Liver (tissue), 9 donors: ENCODE results near the gene NCSTN. TPM values are rescaled to one million over a fixed set of nuclear protein-coding genes. Genes with fewer than 3 reads are reported as not detected.

Experiments
- DNase-seq: peaks from one replicate; pipeline ENCODE4 v3.0.0-alpha.2; 2017; ENCODE audit warnings: low spot score
- H3K27ac ChIP-seq, 2 donors: one replicate each; pipeline ENCODE4 v1.7.0; 2013; ENCODE audit warnings: inconsistent platforms in 2 of 2, low read length in 2 of 2, control low read depth in 1 of 2, low read depth in 1 of 2, mild to moderate bottlenecking in 1 of 2
- H3K27me3 ChIP-seq, 4 donors: one replicate each; pipeline versions ENCODE4 v1.6.1 to v1.7.0; 2013; ENCODE audit warnings: low read length in 3 of 4, inconsistent platforms in 1 of 4, mild to moderate bottlenecking in 1 of 4, moderate library complexity in 1 of 4; ENCODE audit not compliant: control insufficient read depth in 4 of 4, insufficient read depth in 4 of 4
- H3K36me3 ChIP-seq, 4 donors: one replicate each; pipeline versions ENCODE4 v1.6.1 to v1.7.0; 2013; ENCODE audit warnings: low read length in 3 of 4, mild to moderate bottlenecking in 3 of 4, low read depth in 1 of 4, moderate library complexity in 1 of 4; ENCODE audit not compliant: control insufficient read depth in 4 of 4, insufficient read depth in 3 of 4
- H3K4me1 ChIP-seq, 4 donors: one replicate each; pipeline versions ENCODE4 v1.6.1 to v1.7.0; 2013; ENCODE audit warnings: low read length in 3 of 4, mild to moderate bottlenecking in 3 of 4, moderate library complexity in 1 of 4; ENCODE audit not compliant: control insufficient read depth in 4 of 4, insufficient read depth in 4 of 4
- H3K4me3 ChIP-seq, 3 donors: one replicate each; pipeline versions ENCODE4 v1.6.1 to v1.7.0; 2013; ENCODE audit warnings: low read length in 3 of 3, control low read depth in 1 of 3, low read depth in 1 of 3, mild to moderate bottlenecking in 1 of 3
- H3K9ac ChIP-seq, 2 donors: one replicate each; pipeline ENCODE4 v1.7.0; 2013; ENCODE audit warnings: low read length in 2 of 2, mild to moderate bottlenecking in 2 of 2, moderate library complexity in 2 of 2, control low read depth in 1 of 2, low read depth in 1 of 2
- H3K9me3 ChIP-seq, 4 donors: one replicate each; pipeline versions ENCODE4 v1.6.1 to v1.7.0; 2013; ENCODE audit warnings: low read length in 3 of 4; ENCODE audit not compliant: control insufficient read depth in 4 of 4
- EGR1 ChIP-seq, 2 donors: IDR thresholded peaks; 2 replicates each; pipeline ENCODE4 v1.6.1; 2016 to 2018; ENCODE audit warnings: antibody characterized with exemption in 2 of 2, low read depth in 2 of 2
- FOXA1 ChIP-seq: IDR thresholded peaks from 2 replicates; pipeline ENCODE4 v1.6.1; 2016; ENCODE audit warnings: antibody characterized with exemption
- FOXA2 ChIP-seq: IDR thresholded peaks from 2 replicates; pipeline ENCODE4 v1.6.1; 2016; ENCODE audit warnings: antibody characterized with exemption
- GABPA ChIP-seq, 2 donors: IDR thresholded peaks in 1 of 2; conservative IDR thresholded peaks in 1 of 2; 2 replicates each; pipeline ENCODE4 v1.6.1; 2016; ENCODE audit warnings: antibody characterized with exemption in 2 of 2, mild to moderate bottlenecking in 1 of 2, moderate library complexity in 1 of 2
- HNF4A ChIP-seq, 2 donors: conservative IDR thresholded peaks; 2 replicates each; pipeline ENCODE4 v1.6.1; 2016; ENCODE audit warnings: antibody characterized with exemption in 2 of 2, mild to moderate bottlenecking in 2 of 2
- HNF4G ChIP-seq: IDR thresholded peaks from 2 replicates; pipeline ENCODE4 v1.6.1; 2016; ENCODE audit warnings: antibody characterized with exemption
- JUND ChIP-seq, 2 donors: IDR thresholded peaks; 2 replicates each; pipeline ENCODE4 v1.6.1; 2016; ENCODE audit warnings: antibody characterized with exemption in 2 of 2
- NR2F2 ChIP-seq: IDR thresholded peaks from 2 replicates; pipeline ENCODE4 v1.6.1; 2016; ENCODE audit warnings: antibody characterized with exemption
- RAD21 ChIP-seq, 2 donors: IDR thresholded peaks; 2 replicates each; pipeline ENCODE4 v1.6.1; 2016; ENCODE audit warnings: antibody characterized with exemption in 2 of 2, mild to moderate bottlenecking in 2 of 2
- RXRA ChIP-seq, 2 donors: IDR thresholded peaks; 2 replicates each; pipeline ENCODE4 v1.6.1; 2017 to 2018; ENCODE audit warnings: antibody characterized with exemption in 2 of 2, mild to moderate bottlenecking in 1 of 2
- TAF1 ChIP-seq: conservative IDR thresholded peaks from 2 replicates; pipeline ENCODE4 v1.6.1; 2016; ENCODE audit warnings: antibody characterized with exemption, mild to moderate bottlenecking
- YY1 ChIP-seq: IDR thresholded peaks from 2 replicates; pipeline ENCODE4 v1.6.1; 2016; ENCODE audit warnings: antibody characterized with exemption, mild to moderate bottlenecking
- WGBS: extraction: QIAGEN DNeasy Blood & Tissue Kit; methylation state at CpG from one replicate; pipeline ENCODE4 v1.1.7; 2013; 5-methylcytosine and 5-hydroxymethylcytosine counted together
- polyA plus RNA-seq, 2 donors: library from polyadenylated mRNA; stranded (reverse) in 1 of 2; unstranded in 1 of 2; fragments of 200-250 nt in 1 of 2; fragments of >200 nt in 1 of 2; fragmentation: Nextera tagmentation in 1 of 2; extraction: Ambion mirVana in 1 of 2; gene quantifications; one replicate each; pipeline versions ENCODE4 v1.2.1 to v1.2.3, GENCODE V29; 2013 to 2015
- total RNA-seq, 2 donors: library from RNA; depleted of rRNA; stranded (reverse); fragments of >200 nt; gene quantifications; one replicate each; pipeline ENCODE4 v1.2.3, GENCODE V29; 2014
- TF ChIP-seq, protein P1 (sequence below): IDR thresholded peaks from 2 replicates; pipeline ENCODE4 v1.6.1; 2016; ENCODE audit warnings: antibody characterized with exemption
- TF ChIP-seq, protein P2 (sequence below): IDR thresholded peaks from 2 replicates; pipeline ENCODE4 v1.6.1; 2016; ENCODE audit warnings: antibody characterized with exemption
- TF ChIP-seq, protein P3 (sequence below): IDR thresholded peaks from 2 replicates; pipeline ENCODE4 v1.6.1; 2016; ENCODE audit warnings: antibody characterized with exemption, mild to moderate bottlenecking
- TF ChIP-seq, protein P4 (sequence below): IDR thresholded peaks from 2 replicates; pipeline ENCODE4 v1.6.1; 2016; ENCODE audit warnings: antibody characterized with exemption
- TF ChIP-seq, protein P5 (sequence below): fragments of 150-350 bp; IDR thresholded peaks from 2 replicates; pipeline ENCODE4 v1.5.1; 2017; ENCODE audit warnings: improper control_type of control experiment, low read depth, low read length; ENCODE audit not compliant: missing input control
- donor health status: healthy.
- donor health status: healthy.
- donor health status: healthy.
- donor health status: healthy.
- donor health status: healthy.

The NCSTN gene
- total and polyA plus RNA-seq, 4 donors: 32.2 to 44.6 (median 37.5) TPM

DNA sequence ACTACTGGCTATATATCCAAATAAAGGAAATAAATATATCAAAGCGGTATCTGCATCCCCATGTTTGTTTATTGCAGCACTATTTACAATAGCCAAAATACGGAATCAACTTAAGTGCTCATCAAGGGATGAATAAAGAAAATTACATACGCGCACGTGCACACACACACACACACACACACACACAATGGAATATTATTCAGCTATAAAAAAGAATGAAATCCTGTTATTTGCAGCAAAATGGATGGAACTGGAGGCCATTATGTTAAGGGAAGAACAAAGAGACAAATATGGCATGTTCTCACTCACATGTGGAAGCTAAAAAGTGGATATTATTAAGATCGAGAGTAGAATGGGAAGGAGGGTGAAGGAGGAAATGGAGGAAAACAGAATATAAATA is 20.4 kb upstream of the NCSTN start:
- Histone ChIP-seq H3K4me1 (no peaks in the 10 kb centered on the region), H3K36me3 (peaks cover 18 to 61% (median 51%) of the 10 kb centered on the region in 4 donors), H3K9me3 (no peaks in the 10 kb centered on the region), H3K4me3 (no peak overlapping the region), H3K9ac (no peak overlapping the region), H3K27me3 (no peaks in the 10 kb centered on the region), H3K27ac (no peak overlapping the region)
- 95% methylated on average over 6 of the region's 6 CpGs for WGBS
- DNase-seq: no peak
- TF ChIP-seq HNF4G (no peak), FOXA2 (no peak), GABPA (IDR thresholded peaks at IDR 0.05 in 1 of 2, conservative IDR thresholded peaks at IDR 0.05 in 1 of 2) (no peak), JUND (IDR thresholded peaks at IDR 0.05) (no peak), NR2F2 (no peak), EGR1 (IDR thresholded peaks at IDR 0.05; ENCODE audit: low read depth in 2 of 2) (no peak), FOXA1 (no peak), RXRA (IDR thresholded peaks at IDR 0.05) (no peak), TAF1 (no peak), RAD21 (IDR thresholded peaks at IDR 0.05) (no peak), YY1 (no peak)
- TF ChIP-seq, protein P1, sequence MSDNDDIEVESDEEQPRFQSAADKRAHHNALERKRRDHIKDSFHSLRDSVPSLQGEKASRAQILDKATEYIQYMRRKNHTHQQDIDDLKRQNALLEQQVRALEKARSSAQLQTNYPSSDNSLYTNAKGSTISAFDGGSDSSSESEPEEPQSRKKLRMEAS: no peak
- TF ChIP-seq, protein P2, sequence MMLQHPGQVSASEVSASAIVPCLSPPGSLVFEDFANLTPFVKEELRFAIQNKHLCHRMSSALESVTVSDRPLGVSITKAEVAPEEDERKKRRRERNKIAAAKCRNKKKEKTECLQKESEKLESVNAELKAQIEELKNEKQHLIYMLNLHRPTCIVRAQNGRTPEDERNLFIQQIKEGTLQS: no peak
- TF ChIP-seq, protein P3, sequence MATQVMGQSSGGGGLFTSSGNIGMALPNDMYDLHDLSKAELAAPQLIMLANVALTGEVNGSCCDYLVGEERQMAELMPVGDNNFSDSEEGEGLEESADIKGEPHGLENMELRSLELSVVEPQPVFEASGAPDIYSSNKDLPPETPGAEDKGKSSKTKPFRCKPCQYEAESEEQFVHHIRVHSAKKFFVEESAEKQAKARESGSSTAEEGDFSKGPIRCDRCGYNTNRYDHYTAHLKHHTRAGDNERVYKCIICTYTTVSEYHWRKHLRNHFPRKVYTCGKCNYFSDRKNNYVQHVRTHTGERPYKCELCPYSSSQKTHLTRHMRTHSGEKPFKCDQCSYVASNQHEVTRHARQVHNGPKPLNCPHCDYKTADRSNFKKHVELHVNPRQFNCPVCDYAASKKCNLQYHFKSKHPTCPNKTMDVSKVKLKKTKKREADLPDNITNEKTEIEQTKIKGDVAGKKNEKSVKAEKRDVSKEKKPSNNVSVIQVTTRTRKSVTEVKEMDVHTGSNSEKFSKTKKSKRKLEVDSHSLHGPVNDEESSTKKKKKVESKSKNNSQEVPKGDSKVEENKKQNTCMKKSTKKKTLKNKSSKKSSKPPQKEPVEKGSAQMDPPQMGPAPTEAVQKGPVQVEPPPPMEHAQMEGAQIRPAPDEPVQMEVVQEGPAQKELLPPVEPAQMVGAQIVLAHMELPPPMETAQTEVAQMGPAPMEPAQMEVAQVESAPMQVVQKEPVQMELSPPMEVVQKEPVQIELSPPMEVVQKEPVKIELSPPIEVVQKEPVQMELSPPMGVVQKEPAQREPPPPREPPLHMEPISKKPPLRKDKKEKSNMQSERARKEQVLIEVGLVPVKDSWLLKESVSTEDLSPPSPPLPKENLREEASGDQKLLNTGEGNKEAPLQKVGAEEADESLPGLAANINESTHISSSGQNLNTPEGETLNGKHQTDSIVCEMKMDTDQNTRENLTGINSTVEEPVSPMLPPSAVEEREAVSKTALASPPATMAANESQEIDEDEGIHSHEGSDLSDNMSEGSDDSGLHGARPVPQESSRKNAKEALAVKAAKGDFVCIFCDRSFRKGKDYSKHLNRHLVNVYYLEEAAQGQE: no peak
- TF ChIP-seq, protein P4, sequence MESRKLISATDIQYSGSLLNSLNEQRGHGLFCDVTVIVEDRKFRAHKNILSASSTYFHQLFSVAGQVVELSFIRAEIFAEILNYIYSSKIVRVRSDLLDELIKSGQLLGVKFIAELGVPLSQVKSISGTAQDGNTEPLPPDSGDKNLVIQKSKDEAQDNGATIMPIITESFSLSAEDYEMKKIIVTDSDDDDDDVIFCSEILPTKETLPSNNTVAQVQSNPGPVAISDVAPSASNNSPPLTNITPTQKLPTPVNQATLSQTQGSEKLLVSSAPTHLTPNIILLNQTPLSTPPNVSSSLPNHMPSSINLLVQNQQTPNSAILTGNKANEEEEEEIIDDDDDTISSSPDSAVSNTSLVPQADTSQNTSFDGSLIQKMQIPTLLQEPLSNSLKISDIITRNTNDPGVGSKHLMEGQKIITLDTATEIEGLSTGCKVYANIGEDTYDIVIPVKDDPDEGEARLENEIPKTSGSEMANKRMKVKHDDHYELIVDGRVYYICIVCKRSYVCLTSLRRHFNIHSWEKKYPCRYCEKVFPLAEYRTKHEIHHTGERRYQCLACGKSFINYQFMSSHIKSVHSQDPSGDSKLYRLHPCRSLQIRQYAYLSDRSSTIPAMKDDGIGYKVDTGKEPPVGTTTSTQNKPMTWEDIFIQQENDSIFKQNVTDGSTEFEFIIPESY: no peak
- TF ChIP-seq, protein P5, sequence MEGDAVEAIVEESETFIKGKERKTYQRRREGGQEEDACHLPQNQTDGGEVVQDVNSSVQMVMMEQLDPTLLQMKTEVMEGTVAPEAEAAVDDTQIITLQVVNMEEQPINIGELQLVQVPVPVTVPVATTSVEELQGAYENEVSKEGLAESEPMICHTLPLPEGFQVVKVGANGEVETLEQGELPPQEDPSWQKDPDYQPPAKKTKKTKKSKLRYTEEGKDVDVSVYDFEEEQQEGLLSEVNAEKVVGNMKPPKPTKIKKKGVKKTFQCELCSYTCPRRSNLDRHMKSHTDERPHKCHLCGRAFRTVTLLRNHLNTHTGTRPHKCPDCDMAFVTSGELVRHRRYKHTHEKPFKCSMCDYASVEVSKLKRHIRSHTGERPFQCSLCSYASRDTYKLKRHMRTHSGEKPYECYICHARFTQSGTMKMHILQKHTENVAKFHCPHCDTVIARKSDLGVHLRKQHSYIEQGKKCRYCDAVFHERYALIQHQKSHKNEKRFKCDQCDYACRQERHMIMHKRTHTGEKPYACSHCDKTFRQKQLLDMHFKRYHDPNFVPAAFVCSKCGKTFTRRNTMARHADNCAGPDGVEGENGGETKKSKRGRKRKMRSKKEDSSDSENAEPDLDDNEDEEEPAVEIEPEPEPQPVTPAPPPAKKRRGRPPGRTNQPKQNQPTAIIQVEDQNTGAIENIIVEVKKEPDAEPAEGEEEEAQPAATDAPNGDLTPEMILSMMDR: no peak

DNA sequence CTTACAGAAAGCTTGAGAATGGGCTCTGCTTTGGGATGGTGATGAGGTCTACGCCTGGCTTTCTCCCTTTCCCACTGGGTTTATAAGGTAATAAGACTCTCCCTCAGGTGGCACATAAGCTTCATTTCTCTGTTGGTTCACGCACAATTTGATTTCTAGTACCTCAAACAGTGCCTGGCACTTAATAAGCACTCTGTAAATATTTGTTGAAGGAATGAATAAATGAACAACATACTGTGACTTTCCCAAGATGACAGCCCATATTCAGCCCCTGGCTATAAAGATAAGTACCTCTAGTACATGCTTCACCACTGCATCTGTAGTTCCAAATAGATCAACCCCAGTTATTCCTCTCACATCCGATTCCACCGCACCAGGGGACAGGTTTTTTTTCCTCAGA is 17.9 kb upstream of the NCSTN start:
- Histone ChIP-seq H3K27ac (no peak overlapping the region), H3K9ac (no peak overlapping the region), H3K27me3 (no peaks in the 10 kb centered on the region), H3K4me1 (no peaks in the 10 kb centered on the region), H3K36me3 (peaks cover 30 to 78% (median 64%) of the 10 kb centered on the region in 4 donors), H3K9me3 (no peaks in the 10 kb centered on the region), H3K4me3 (no peak overlapping the region)
- DNase-seq: no peak
- 93% methylated on average over 4 of the region's 4 CpGs for WGBS
- TF ChIP-seq NR2F2 (no peak), RAD21 (IDR thresholded peaks at IDR 0.05) (no peak), TAF1 (no peak), FOXA1 (no peak), HNF4G (no peak), HNF4A (conservative IDR thresholded peaks at IDR 0.05) (no peak), FOXA2 (no peak), GABPA (IDR thresholded peaks at IDR 0.05 in 1 of 2, conservative IDR thresholded peaks at IDR 0.05 in 1 of 2) (no peak), YY1 (no peak), JUND (IDR thresholded peaks at IDR 0.05) (no peak)
- TF ChIP-seq, protein P1: no peak
- TF ChIP-seq, protein P2: no peak
- TF ChIP-seq, protein P5: no peak
